ENCODE results near the gene LENG9.
"Not testable (repeated sequence)": the region's sequence is repeated elsewhere in the genome, so short reads cannot be mapped to it uniquely, and the experiment has no call there.

LENG9 gene

GRCh38 chr19:54459282-54460229, 4.0 kb downstream of the LENG9 start:
- no peak for DNase-seq (ENCODE audit: low read depth in 2 of 2)

- DNase-seq (ENCODE audit: low read depth in 2 of 2): no peak
Measured at GRCh38 chr19:54458648-54459281, 4.8 kb downstream of the LENG9 start.

- no peak for DNase-seq (ENCODE audit: low read depth in 2 of 2)
Measured at GRCh38 chr19:54457773-54458647, 5.6 kb downstream of the LENG9 start.

GRCh38 chr19:54456423-54457373, 6.9 kb downstream of the LENG9 start:
- no peak for DNase-seq (ENCODE audit: low read depth in 2 of 2)

- no peak for DNase-seq (ENCODE audit: low read depth in 2 of 2)
Measured at GRCh38 chr19:54455786-54456422, 7.7 kb downstream of the LENG9 start.

GRCh38 chr19:54454781-54455675, 8.6 kb downstream of the LENG9 start:
- DNase-seq (ENCODE audit: low read depth in 2 of 2): no peak

- no peak for DNase-seq (ENCODE audit: low read depth in 2 of 2)
Measured at GRCh38 chr19:54453921-54454780, 9.4 kb downstream of the LENG9 start.

- DNase-seq (ENCODE audit: low read depth in 2 of 2): no peak
Measured at GRCh38 chr19:54452626-54453025, 11.0 kb downstream of the LENG9 start.

GRCh38 chr19:54451997-54452396, 11.6 kb downstream of the LENG9 start:
- DNase-seq (ENCODE audit: low read depth in 2 of 2): no peak

GRCh38 chr19:54451331-54451871, 12.2 kb downstream of the LENG9 start:
- DNase-seq (ENCODE audit: low read depth in 2 of 2): no peak

GRCh38 chr19:54449701-54450069, 13.9 kb downstream of the LENG9 start:
- DNase-seq (ENCODE audit: low read depth in 2 of 2): no peak

- peak; percentile 95 to 96 for DNase-seq (ENCODE audit: low read depth in 2 of 2)
Measured at GRCh38 chr19:54448774-54449700, 14.5 kb downstream of the LENG9 start, which contains the start of gene LENG8. LENG8 (plus strand) TSS chr19:54449199; CDS start chr19:54451345, 2,146 bp downstream.

- DNase-seq (ENCODE audit: low read depth in 2 of 2): no peak
Measured at GRCh38 chr19:54448040-54448773, 15.4 kb downstream of the LENG9 start.

GRCh38 chr19:54446349-54446748, 17.2 kb downstream of the LENG9 start:
- DNase-seq (ENCODE audit: low read depth in 2 of 2): not testable (repeated sequence)

- DNase-seq (ENCODE audit: low read depth in 2 of 2): no peak
Measured at GRCh38 chr19:54444737-54445136, 18.8 kb downstream of the LENG9 start.

GRCh38 chr19:54440641-54441040, 22.9 kb downstream of the LENG9 start:
- DNase-seq (ENCODE audit: low read depth in 2 of 2): no peak
